HepG2 (cell line): ENCODE data around the gene ELOVL7. TPM values are rescaled to one million over a fixed set of nuclear protein-coding genes. Genes with fewer than 3 reads are reported as not detected.
A peak's percentile ranks its signal among the peaks of the same experiment; 100 is the strongest.

Experiments used
- CBX1 ChIP-seq: IDR thresholded peaks from one replicate; pipeline ENCODE4 v1.6.1; 2016; ENCODE audit warnings: antibody characterized with exemption, low read depth
- JDP2 ChIP-seq: sonication (generic); formaldehyde crosslinking; IDR thresholded peaks from 2 replicates; pipeline ENCODE4 v1.8.1; 2022; ENCODE audit warnings: missing genetic modification reagents, borderline replicate concordance
- KLF16 ChIP-seq, 2 experiments: sonication (generic) in 1 of 2; formaldehyde crosslinking in 1 of 2; IDR thresholded peaks; 2 replicates each; pipeline versions ENCODE4 v1.6.1 to v1.8.0; 2016 to 2023; ENCODE audit warnings: missing genetic modification reagents in 2 of 2, missing compliant biosample characterization in 1 of 2
- PAX8 ChIP-seq: sonication (generic); formaldehyde crosslinking; IDR thresholded peaks from 2 replicates; pipeline ENCODE4 v1.8.0; 2022; ENCODE audit warnings: mild to moderate bottlenecking, missing genetic modification reagents, borderline replicate concordance
- PITX1 ChIP-seq: sonication (generic); formaldehyde crosslinking; IDR thresholded peaks from 2 replicates; pipeline ENCODE4 v1.5.1; 2020; ENCODE audit warnings: mild to moderate bottlenecking, missing genetic modification reagents
- TEAD3 ChIP-seq: optimal IDR thresholded peaks from 2 replicates; pipeline ENCODE3; 2016; ENCODE audit warnings: borderline replicate concordance
- ZMAT3 ChIP-seq: sonication (generic); formaldehyde crosslinking; conservative IDR thresholded peaks from 2 replicates; pipeline ENCODE4 v1.7.0; 2021; ENCODE audit warnings: missing genetic modification reagents
- ZNF441 ChIP-seq: sonication (generic); formaldehyde crosslinking; IDR thresholded peaks from 2 replicates; pipeline ENCODE4 v1.7.0; 2021; ENCODE audit warnings: missing genetic modification reagents, borderline replicate concordance
- ZNF460 ChIP-seq: sonication (generic); formaldehyde crosslinking; IDR thresholded peaks from 2 replicates; pipeline ENCODE4 v1.5.1; 2020; ENCODE audit warnings: missing genetic modification reagents, mild to moderate bottlenecking, borderline replicate concordance
- ZNF572 ChIP-seq: sonication (generic); formaldehyde crosslinking; IDR thresholded peaks from 2 replicates; pipeline ENCODE4 v1.5.1; 2020; ENCODE audit warnings: mild to moderate bottlenecking, missing genetic modification reagents
- ZNF619 ChIP-seq: sonication (generic); formaldehyde crosslinking; IDR thresholded peaks from 2 replicates; pipeline ENCODE4 v1.4.0; 2020; ENCODE audit warnings: mild to moderate bottlenecking, missing genetic modification reagents
- polyA plus RNA-seq, 8 experiments: library from polyadenylated mRNA; depleted of rRNA in 3 of 8; stranded (reverse) in 7 of 8; unstranded in 1 of 8; fragments of >200 nt; fragmentation: Illumina TruSeq in 4 of 8; extraction: Trizol in 4 of 8; gene quantifications; 2 replicates each; pipeline versions ENCODE4 v1.2.1 to v1.2.3, GENCODE V29; 2011 to 2016; ENCODE audit warnings: low read depth in 4 of 8, missing spikeins in 1 of 8, mixed read lengths in 1 of 8; ENCODE audit not compliant: insufficient read depth in 1 of 8
- total RNA-seq, 5 experiments: library from RNA; depleted of rRNA; stranded (reverse); fragments of >200 nt; fragmentation: Illumina TruSeq; extraction: Trizol; gene quantifications; 2 replicates each; pipeline ENCODE4 v1.2.3, GENCODE V29; 2016; ENCODE audit warnings: low read depth in 1 of 5
- TF ChIP-seq, protein P1 (sequence below): sonication (generic); formaldehyde crosslinking; IDR thresholded peaks from 2 replicates; pipeline ENCODE4 v1.8.1; 2023; ENCODE audit warnings: missing genetic modification reagents, inconsistent platforms, borderline replicate concordance
- TF ChIP-seq, protein P2 (sequence below): sonication (generic); formaldehyde crosslinking; IDR thresholded peaks from 2 replicates; pipeline ENCODE4 v1.4.0; 2020; ENCODE audit warnings: missing genetic modification reagents
- TF ChIP-seq, protein P3 (sequence below): sonication (generic); formaldehyde crosslinking; IDR thresholded peaks from 2 replicates; pipeline ENCODE4 v1.5.1; 2020; ENCODE audit warnings: missing genetic modification reagents, mild to moderate bottlenecking, borderline replicate concordance
- TF ChIP-seq, protein P4 (sequence below): sonication (generic); formaldehyde crosslinking; IDR thresholded peaks from 2 replicates; pipeline ENCODE4 v1.4.0; 2020; ENCODE audit warnings: missing genetic modification reagents, mild to moderate bottlenecking, borderline replicate concordance
- TF ChIP-seq, protein P5 (sequence below), 2 experiments: sonication (generic) in 1 of 2; formaldehyde crosslinking in 1 of 2; IDR thresholded peaks; 2 replicates each; pipeline versions ENCODE4 v1.4.0 to v1.6.1; 2018 to 2020; ENCODE audit warnings: missing genetic modification reagents in 2 of 2, borderline replicate concordance in 1 of 2, low read depth in 1 of 2, mild to moderate bottlenecking in 1 of 2, missing biosample characterization in 1 of 2
- TF ChIP-seq, protein P6 (sequence below): sonication (generic); formaldehyde crosslinking; IDR thresholded peaks from 2 replicates; pipeline ENCODE4 v1.4.0; 2020; ENCODE audit warnings: mild to moderate bottlenecking, missing genetic modification reagents

Gene ELOVL7
- total and polyA plus RNA-seq, 2 of the 13 experiments (the other 11 are each of a cell fraction or from before 2014, with no cell fraction given): 4.5 to 7.3 TPM

DNA sequence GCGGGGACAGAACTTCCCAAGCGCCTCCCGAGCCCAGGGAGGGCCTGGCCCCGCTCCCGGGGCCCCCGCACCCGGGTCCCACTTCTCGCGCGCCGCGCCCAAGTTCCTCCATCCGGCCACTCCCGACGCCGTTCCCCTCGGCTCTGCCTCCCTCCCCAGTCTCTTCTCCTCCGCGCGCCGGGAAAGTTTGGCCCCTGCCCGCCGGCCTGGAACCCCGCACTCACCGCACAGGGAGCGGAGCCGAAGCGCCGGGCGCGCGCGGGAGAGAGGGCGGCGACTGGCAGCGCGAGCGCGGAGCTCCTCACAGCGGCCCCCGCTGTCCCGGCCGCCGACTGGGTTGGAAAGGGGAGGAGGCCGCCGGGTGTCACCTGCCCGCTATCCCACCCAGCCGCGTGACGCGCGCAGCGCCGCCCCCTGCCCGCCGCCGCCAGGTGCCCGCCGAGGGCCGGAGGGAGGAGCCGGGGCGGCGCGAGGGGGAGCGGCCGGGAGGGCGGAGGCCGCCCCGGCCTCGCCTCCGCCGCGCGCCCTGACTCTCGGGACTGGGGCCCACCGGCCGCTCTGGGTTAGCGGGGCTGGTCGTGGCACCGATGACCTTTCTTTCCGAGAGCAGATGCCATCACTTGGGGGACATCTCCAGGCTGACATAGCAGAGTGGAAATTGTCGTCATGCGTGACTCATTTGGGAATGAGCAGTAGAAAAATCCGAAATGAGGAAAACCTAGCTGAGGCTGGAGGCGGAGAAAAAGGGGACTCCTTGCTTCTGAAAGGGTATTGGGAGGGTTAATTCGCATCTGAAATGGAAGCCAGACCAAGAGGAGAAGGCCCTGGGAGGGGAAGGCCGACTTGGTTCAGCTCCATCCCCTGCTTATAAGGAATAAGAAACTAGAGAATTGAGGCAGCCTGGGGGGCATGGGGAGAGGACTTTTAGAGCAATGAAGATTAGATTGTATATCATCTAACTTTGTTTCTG, at the start of gene ELOVL7 (continued):
- TF ChIP-seq, protein P1, sequence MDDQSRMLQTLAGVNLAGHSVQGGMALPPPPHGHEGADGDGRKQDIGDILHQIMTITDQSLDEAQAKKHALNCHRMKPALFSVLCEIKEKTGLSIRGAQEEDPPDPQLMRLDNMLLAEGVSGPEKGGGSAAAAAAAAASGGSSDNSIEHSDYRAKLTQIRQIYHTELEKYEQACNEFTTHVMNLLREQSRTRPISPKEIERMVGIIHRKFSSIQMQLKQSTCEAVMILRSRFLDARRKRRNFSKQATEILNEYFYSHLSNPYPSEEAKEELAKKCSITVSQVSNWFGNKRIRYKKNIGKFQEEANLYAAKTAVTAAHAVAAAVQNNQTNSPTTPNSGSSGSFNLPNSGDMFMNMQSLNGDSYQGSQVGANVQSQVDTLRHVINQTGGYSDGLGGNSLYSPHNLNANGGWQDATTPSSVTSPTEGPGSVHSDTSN (CRISPR knock-in tag): no peak
- TF ChIP-seq, protein P2, sequence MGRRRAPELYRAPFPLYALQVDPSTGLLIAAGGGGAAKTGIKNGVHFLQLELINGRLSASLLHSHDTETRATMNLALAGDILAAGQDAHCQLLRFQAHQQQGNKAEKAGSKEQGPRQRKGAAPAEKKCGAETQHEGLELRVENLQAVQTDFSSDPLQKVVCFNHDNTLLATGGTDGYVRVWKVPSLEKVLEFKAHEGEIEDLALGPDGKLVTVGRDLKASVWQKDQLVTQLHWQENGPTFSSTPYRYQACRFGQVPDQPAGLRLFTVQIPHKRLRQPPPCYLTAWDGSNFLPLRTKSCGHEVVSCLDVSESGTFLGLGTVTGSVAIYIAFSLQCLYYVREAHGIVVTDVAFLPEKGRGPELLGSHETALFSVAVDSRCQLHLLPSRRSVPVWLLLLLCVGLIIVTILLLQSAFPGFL (CRISPR knock-in tag): no peak
- TF ChIP-seq, protein P3, sequence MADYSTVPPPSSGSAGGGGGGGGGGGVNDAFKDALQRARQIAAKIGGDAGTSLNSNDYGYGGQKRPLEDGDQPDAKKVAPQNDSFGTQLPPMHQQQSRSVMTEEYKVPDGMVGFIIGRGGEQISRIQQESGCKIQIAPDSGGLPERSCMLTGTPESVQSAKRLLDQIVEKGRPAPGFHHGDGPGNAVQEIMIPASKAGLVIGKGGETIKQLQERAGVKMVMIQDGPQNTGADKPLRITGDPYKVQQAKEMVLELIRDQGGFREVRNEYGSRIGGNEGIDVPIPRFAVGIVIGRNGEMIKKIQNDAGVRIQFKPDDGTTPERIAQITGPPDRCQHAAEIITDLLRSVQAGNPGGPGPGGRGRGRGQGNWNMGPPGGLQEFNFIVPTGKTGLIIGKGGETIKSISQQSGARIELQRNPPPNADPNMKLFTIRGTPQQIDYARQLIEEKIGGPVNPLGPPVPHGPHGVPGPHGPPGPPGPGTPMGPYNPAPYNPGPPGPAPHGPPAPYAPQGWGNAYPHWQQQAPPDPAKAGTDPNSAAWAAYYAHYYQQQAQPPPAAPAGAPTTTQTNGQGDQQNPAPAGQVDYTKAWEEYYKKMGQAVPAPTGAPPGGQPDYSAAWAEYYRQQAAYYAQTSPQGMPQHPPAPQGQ (CRISPR knock-in tag): no peak
- TF ChIP-seq, protein P4, sequence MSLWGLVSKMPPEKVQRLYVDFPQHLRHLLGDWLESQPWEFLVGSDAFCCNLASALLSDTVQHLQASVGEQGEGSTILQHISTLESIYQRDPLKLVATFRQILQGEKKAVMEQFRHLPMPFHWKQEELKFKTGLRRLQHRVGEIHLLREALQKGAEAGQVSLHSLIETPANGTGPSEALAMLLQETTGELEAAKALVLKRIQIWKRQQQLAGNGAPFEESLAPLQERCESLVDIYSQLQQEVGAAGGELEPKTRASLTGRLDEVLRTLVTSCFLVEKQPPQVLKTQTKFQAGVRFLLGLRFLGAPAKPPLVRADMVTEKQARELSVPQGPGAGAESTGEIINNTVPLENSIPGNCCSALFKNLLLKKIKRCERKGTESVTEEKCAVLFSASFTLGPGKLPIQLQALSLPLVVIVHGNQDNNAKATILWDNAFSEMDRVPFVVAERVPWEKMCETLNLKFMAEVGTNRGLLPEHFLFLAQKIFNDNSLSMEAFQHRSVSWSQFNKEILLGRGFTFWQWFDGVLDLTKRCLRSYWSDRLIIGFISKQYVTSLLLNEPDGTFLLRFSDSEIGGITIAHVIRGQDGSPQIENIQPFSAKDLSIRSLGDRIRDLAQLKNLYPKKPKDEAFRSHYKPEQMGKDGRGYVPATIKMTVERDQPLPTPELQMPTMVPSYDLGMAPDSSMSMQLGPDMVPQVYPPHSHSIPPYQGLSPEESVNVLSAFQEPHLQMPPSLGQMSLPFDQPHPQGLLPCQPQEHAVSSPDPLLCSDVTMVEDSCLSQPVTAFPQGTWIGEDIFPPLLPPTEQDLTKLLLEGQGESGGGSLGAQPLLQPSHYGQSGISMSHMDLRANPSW (CRISPR knock-in tag): no peak
- TF ChIP-seq, protein P5, sequence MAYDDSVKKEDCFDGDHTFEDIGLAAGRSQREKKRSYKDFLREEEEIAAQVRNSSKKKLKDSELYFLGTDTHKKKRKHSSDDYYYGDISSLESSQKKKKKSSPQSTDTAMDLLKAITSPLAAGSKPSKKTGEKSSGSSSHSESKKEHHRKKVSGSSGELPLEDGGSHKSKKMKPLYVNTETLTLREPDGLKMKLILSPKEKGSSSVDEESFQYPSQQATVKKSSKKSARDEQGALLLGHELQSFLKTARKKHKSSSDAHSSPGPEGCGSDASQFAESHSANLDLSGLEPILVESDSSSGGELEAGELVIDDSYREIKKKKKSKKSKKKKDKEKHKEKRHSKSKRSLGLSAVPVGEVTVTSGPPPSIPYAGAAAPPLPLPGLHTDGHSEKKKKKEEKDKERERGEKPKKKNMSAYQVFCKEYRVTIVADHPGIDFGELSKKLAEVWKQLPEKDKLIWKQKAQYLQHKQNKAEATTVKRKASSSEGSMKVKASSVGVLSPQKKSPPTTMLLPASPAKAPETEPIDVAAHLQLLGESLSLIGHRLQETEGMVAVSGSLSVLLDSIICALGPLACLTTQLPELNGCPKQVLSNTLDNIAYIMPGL (CRISPR knock-in tag; IDR thresholded peaks at IDR 0.05; ENCODE audit: borderline replicate concordance in 1 of 2, low read depth in 1 of 2): peak; percentile 73 to 96; a peak in 3 of 4 replicates
- TF ChIP-seq ZNF441 (CRISPR knock-in tag) (peak; percentile 35; the same call in 1 of the 2 replicates), TEAD3 (CRISPR knock-in tag) (no peak), CBX1 (no peak), ZNF572 (no peak), JDP2 (CRISPR knock-in tag) (no peak), ZNF619 (no peak), PAX8 (CRISPR knock-in tag) (no peak; the same call in 1 of the 2 replicates), KLF16 (CRISPR knock-in tag; IDR thresholded peaks at IDR 0.05) (peak in 1 of 2 experiments; percentile 71; a peak in 1 of 4 replicates), ZMAT3 (CRISPR knock-in tag) (no peak), PITX1 (CRISPR knock-in tag) (no peak), ZNF460 (CRISPR knock-in tag) (no peak)
- TF ChIP-seq, protein P6, sequence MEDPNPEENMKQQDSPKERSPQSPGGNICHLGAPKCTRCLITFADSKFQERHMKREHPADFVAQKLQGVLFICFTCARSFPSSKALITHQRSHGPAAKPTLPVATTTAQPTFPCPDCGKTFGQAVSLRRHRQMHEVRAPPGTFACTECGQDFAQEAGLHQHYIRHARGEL (CRISPR knock-in tag): no peak
